ENCODE data around the gene TRPM3. TPM values are rescaled to one million over a fixed set of nuclear protein-coding genes. Genes with fewer than 3 reads are reported as not detected.

Gene TRPM3
- total and polyA plus RNA-seq, 2 of the 8 experiments (the other 6 are each of a cell fraction or from before 2014, with no cell fraction given), result 2.4 to 10.9 TPM

GRCh38 chr9:70563431-70564204, 557.8 kb downstream of the TRPM3 start (continued):
- TF ChIP-seq TCF12 (IDR thresholded peaks at IDR 0.05; ENCODE audit: low read depth, low read length) (no peak), CEBPB (IDR thresholded peaks at IDR 0.05; ENCODE audit: low read depth, low read length) (no peak), RAD21 (IDR thresholded peaks at IDR 0.05 in 1 of 2, conservative IDR thresholded peaks at IDR 0.05 in 1 of 2; ENCODE audit: low read depth in 2 of 2, low read length in 2 of 2) (no peak), EZH2 (IDR thresholded peaks at IDR 0.05; ENCODE audit: low read depth, low read length, severe bottlenecking) (no peak), POU5F1 (IDR thresholded peaks at IDR 0.05; ENCODE audit: low read depth, low read length) (no peak), ZNF274 (IDR thresholded peaks at IDR 0.05; ENCODE audit: borderline replicate concordance, extremely low read depth, low read length) (no peak), GTF2F1 (IDR thresholded peaks at IDR 0.05; ENCODE audit: borderline replicate concordance, low read depth, low read length) (no peak), POLR2AphosphoS5 (IDR thresholded peaks at IDR 0.05; ENCODE audit: low read depth, low read length) (no peak), EP300 (IDR thresholded peaks at IDR 0.05; ENCODE audit: borderline replicate concordance in 1 of 2, low read depth in 2 of 2, low read length in 2 of 2) (no peak), KDM4A (IDR thresholded peaks at IDR 0.05; ENCODE audit: low read depth, low read length, severe bottlenecking) (no peak)

Data from H1 (cell line).